ENCODE results near the gene INTS11. TPM values are rescaled to one million over a fixed set of nuclear protein-coding genes. Genes with fewer than 3 reads are reported as not detected.

INTS11 gene
- total and polyA plus RNA-seq, 9 of the 15 experiments (the other 6 are each of a cell fraction or from before 2014, with no cell fraction given) = 3.6 to 183 (median 110) TPM

DNA sequence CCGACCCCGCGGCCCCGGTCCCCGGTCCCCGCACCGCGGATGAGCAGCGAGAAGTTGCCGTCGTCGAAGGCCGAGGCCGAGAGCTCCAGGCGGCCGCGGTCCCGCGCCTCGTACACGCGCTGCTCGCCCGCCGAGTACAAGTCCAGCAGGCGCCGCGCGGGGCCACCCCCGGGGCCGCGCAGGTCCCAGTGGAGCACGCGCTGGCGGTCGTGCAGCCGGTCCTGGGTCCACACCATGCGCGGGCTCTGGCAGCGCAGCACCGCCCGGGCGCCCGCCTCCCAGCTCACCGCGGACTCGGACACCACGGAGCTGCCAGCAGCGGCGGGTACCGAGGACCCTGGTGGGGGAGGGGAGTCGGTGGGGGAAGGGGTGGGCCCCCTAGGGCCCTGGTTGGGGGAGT, 31.0 kb upstream of the INTS11 start (continued):
- TF ChIP-seq, protein P1, sequence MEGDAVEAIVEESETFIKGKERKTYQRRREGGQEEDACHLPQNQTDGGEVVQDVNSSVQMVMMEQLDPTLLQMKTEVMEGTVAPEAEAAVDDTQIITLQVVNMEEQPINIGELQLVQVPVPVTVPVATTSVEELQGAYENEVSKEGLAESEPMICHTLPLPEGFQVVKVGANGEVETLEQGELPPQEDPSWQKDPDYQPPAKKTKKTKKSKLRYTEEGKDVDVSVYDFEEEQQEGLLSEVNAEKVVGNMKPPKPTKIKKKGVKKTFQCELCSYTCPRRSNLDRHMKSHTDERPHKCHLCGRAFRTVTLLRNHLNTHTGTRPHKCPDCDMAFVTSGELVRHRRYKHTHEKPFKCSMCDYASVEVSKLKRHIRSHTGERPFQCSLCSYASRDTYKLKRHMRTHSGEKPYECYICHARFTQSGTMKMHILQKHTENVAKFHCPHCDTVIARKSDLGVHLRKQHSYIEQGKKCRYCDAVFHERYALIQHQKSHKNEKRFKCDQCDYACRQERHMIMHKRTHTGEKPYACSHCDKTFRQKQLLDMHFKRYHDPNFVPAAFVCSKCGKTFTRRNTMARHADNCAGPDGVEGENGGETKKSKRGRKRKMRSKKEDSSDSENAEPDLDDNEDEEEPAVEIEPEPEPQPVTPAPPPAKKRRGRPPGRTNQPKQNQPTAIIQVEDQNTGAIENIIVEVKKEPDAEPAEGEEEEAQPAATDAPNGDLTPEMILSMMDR (IDR thresholded peaks at IDR 0.05 in 2 of 3, conservative IDR thresholded peaks at IDR 0.05 in 1 of 3; ENCODE audit: insufficient read depth in 2 of 3, low read depth in 1 of 3, low read length in 3 of 3) = no peak

DNA sequence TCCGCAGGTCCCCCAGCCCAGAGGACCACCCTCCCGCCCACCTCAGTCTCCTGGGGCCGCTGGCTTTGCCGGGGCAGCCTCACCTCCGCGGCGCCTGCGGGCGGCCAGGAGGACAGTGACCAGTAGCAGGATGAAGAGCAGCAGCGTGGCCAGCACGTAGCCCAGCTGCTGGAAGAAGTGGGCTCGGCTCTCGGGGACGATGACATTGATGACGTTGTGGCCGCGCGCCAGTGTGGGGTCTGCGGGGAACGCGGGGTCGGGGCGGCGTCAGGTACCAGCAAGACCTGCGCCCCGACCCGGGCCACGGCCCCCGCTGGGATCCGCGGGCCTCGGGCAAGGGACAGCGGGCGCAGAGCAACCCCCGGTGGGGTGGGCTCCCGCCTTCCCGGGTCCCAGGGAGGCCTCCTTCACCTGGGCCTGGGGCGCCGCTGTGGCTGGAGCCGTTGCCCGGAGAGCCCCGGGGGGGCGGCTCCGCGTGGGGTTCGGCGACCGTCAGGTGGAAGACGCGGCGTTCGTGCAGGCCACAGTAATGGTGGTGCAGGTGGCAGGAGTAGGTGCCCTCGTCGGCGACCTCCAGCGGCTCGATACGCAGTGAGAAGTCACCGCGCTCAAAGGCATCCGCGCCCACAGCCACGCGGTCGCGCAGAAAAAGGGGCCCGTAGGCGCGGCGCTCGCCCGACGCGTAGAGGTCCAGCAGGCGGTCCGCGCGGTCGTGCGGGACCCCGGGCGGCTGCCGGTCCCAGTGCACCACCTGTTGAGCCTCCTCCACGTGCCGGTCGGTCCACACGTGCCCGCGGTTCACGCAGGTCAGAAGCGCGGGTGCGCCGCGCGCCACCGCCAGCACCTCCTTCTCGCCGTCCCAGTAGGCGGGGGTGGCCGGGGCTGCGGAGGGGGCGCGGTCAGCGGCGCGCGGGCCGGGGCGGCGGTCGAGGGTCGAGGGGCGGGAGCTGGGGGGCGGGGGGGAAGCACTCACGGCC, 30.1 kb upstream of the INTS11 start:
- Histone ChIP-seq H3K79me2 (ENCODE audit: control insufficient read depth, insufficient read depth, low read length) (peaks cover 11% of the 10 kb centered on the region; the same call in 2 of the 3 replicates), H3K36me3 (ENCODE audit: control insufficient read depth, insufficient read depth, low read length) (no peaks in the 10 kb centered on the region), H3K9ac (ENCODE audit: insufficient read depth in 1 of 2, low read depth in 2 of 2, low read length in 2 of 2) (no peak overlapping the region), H3K4me3 (no peak overlapping the region), H2AFZ (ENCODE audit: low read depth, low read length) (no peak overlapping the region), H4K20me1 (replicated peaks; ENCODE audit: control insufficient read depth, insufficient read depth, low read length) (peaks cover 3% of the 10 kb centered on the region; the same call in 1 of the 2 replicates), H3K9me1 (ENCODE audit: control insufficient read depth, insufficient read depth, low read length) (no peaks in the 10 kb centered on the region), H3K9me3 (replicated peaks; ENCODE audit: control insufficient read depth, insufficient read depth, low read depth, low read length) (no peaks in the 10 kb centered on the region), H3K27me3 (ENCODE audit: control insufficient read depth in 2 of 2, insufficient read depth in 2 of 2, low read length in 2 of 2) (no peaks in the 10 kb centered on the region), H3K4me2 (ENCODE audit: insufficient read depth, low read length) (no peak overlapping the region), H3K27ac (ENCODE audit: extremely low read depth, low read depth, low read length) (no peak overlapping the region), H3K4me1 (replicated peaks in 1 of 2; ENCODE audit: control insufficient read depth in 2 of 2, insufficient read depth in 2 of 2, low read length in 2 of 2) (peaks cover 24 to 81% of the 10 kb centered on the region in 2 experiments)
- BruUV-seq (replicated peaks) = no TSS peak
- ChIA-PET CTCF (ENCODE audit: low intra/inter-chr PET ratio) (no interaction called here), POLR2A (interaction anchor here (0.7 to 1.1 kb wide), 2 partner anchors 17 to 142 kb away, joined by 3 read pairs; no protein-coding TSS in a partner anchor)
- DNase-seq (ENCODE audit: extremely low read depth in 1 of 4, low spot score in 3 of 4) = no peak
- intact Hi-C loops (cut with micrococcal nuclease) (no loop called here), in situ Hi-C loops (cut with MboI) (no loop called here)
- no peak for ATAC-seq
- FAIRE-seq = no peak
- WGBS (ENCODE audit: insufficient coverage, low coverage, missing lambda C conversion rate) = 98% methylated on average over 44 of the region's 116 CpGs
- TF ChIP-seq, protein P2, sequence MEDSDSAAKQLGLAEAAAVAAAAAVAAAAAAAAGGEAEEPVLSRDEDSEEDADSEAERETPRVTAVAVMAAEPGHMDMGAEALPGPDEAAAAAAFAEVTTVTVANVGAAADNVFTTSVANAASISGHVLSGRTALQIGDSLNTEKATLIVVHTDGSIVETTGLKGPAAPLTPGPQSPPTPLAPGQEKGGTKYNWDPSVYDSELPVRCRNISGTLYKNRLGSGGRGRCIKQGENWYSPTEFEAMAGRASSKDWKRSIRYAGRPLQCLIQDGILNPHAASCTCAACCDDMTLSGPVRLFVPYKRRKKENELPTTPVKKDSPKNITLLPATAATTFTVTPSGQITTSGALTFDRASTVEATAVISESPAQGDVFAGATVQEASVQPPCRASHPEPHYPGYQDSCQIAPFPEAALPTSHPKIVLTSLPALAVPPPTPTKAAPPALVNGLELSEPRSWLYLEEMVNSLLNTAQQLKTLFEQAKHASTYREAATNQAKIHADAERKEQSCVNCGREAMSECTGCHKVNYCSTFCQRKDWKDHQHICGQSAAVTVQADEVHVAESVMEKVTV (CRISPR knock-in tag; IDR thresholded peaks at IDR 0.05) = no peak
- TF ChIP-seq, protein P3, sequence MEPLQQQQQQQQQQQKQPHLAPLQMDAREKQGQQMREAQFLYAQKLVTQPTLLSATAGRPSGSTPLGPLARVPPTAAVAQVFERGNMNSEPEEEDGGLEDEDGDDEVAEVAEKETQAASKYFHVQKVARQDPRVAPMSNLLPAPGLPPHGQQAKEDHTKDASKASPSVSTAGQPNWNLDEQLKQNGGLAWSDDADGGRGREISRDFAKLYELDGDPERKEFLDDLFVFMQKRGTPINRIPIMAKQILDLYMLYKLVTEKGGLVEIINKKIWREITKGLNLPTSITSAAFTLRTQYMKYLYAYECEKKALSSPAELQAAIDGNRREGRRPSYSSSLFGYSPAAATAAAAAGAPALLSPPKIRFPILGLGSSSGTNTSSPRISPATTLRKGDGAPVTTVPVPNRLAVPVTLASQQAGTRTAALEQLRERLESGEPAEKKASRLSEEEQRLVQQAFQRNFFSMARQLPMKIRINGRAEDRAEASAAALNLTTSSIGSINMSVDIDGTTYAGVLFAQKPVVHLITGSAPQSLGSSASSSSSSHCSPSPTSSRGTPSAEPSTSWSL (CRISPR knock-in tag; IDR thresholded peaks at IDR 0.05; ENCODE audit: borderline replicate concordance) = no peak
- TF ChIP-seq, protein P4, sequence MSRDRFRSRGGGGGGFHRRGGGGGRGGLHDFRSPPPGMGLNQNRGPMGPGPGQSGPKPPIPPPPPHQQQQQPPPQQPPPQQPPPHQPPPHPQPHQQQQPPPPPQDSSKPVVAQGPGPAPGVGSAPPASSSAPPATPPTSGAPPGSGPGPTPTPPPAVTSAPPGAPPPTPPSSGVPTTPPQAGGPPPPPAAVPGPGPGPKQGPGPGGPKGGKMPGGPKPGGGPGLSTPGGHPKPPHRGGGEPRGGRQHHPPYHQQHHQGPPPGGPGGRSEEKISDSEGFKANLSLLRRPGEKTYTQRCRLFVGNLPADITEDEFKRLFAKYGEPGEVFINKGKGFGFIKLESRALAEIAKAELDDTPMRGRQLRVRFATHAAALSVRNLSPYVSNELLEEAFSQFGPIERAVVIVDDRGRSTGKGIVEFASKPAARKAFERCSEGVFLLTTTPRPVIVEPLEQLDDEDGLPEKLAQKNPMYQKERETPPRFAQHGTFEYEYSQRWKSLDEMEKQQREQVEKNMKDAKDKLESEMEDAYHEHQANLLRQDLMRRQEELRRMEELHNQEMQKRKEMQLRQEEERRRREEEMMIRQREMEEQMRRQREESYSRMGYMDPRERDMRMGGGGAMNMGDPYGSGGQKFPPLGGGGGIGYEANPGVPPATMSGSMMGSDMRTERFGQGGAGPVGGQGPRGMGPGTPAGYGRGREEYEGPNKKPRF (IDR thresholded peaks at IDR 0.05; ENCODE audit: low read depth, low read length) = peak; percentile 57; the same call in 1 of the 2 replicates
- no peak for TF ChIP-seq NRF1 (conservative IDR thresholded peaks at IDR 0.05 in 1 of 2, IDR thresholded peaks at IDR 0.05 in 1 of 2)
- TF ChIP-seq FOXM1 (IDR thresholded peaks at IDR 0.05; ENCODE audit: low read depth) = no peak
- TF ChIP-seq FOXM1 (CRISPR knock-in tag; IDR thresholded peaks at IDR 0.05; ENCODE audit: low read depth) = no peak
- no peak for TF ChIP-seq ZBTB7A (IDR thresholded peaks at IDR 0.05; ENCODE audit: borderline replicate concordance, control insufficient read depth, low read depth, low read length)
- peak; percentile 26 for TF ChIP-seq CCNT2 (IDR thresholded peaks at IDR 0.05; ENCODE audit: borderline replicate concordance, extremely low read depth, insufficient read length, low read depth, low read length)
- TF ChIP-seq ARID2 (IDR thresholded peaks at IDR 0.05) = no peak

Measured in K562 (cell line).